HepG2 (cell line): ENCODE measurements around the gene EGR2. TPM values are rescaled to one million over a fixed set of nuclear protein-coding genes. Genes with fewer than 3 reads are reported as not detected.

ENCODE experiments used
- HDAC1 ChIP-seq: sonication (generic); formaldehyde crosslinking; IDR thresholded peaks from 2 replicates; pipeline ENCODE4 v1.5.1; 2020; ENCODE audit warnings: mild to moderate bottlenecking, missing genetic modification reagents
- KDM1A ChIP-seq: IDR thresholded peaks from 2 replicates; pipeline ENCODE4 v1.6.1; 2016; ENCODE audit warnings: missing compliant biosample characterization
- MAX ChIP-seq: IDR thresholded peaks from 2 replicates; pipeline ENCODE4 v1.6.1; 2012; ENCODE audit warnings: inconsistent platforms
- STAT6 ChIP-seq: sonication (generic); formaldehyde crosslinking; IDR thresholded peaks from 2 replicates; pipeline ENCODE4 v1.4.0; 2020; ENCODE audit warnings: missing genetic modification reagents, mild to moderate bottlenecking, borderline replicate concordance
- ZNF124 ChIP-seq: sonication (generic); formaldehyde crosslinking; IDR thresholded peaks from 2 replicates; pipeline ENCODE4 v1.4.0; 2020; ENCODE audit warnings: missing genetic modification reagents
- ZNF232 ChIP-seq: sonication (generic); formaldehyde crosslinking; IDR thresholded peaks from 2 replicates; pipeline ENCODE4 v1.4.0; 2020; ENCODE audit warnings: missing genetic modification reagents, borderline replicate concordance
- ZNF407 ChIP-seq: sonication (generic); formaldehyde crosslinking; IDR thresholded peaks from one replicate; pipeline ENCODE4 v1.5.1; 2020; ENCODE audit warnings: mild to moderate bottlenecking, missing genetic modification reagents; ENCODE audit errors: not compliant biosample characterization
- ZNF451 ChIP-seq: sonication (generic); formaldehyde crosslinking; IDR thresholded peaks from 2 replicates; pipeline ENCODE4 v1.5.0; 2020; ENCODE audit warnings: mild to moderate bottlenecking, missing genetic modification reagents
- polyA plus RNA-seq, 8 experiments: library from polyadenylated mRNA; depleted of rRNA in 3 of 8; stranded (reverse) in 7 of 8; unstranded in 1 of 8; fragments of >200 nt; fragmentation: Illumina TruSeq in 4 of 8; extraction: Trizol in 4 of 8; gene quantifications; 2 replicates each; pipeline versions ENCODE4 v1.2.1 to v1.2.3, GENCODE V29; 2011 to 2016; ENCODE audit warnings: low read depth in 4 of 8, missing spikeins in 1 of 8, mixed read lengths in 1 of 8; ENCODE audit not compliant: insufficient read depth in 1 of 8
- total RNA-seq, 5 experiments: library from RNA; depleted of rRNA; stranded (reverse); fragments of >200 nt; fragmentation: Illumina TruSeq; extraction: Trizol; gene quantifications; 2 replicates each; pipeline ENCODE4 v1.2.3, GENCODE V29; 2016; ENCODE audit warnings: low read depth in 1 of 5
- TF ChIP-seq, protein P1 (sequence below): sonication (generic); formaldehyde crosslinking; IDR thresholded peaks from 2 replicates; pipeline ENCODE4 v1.4.0; 2020; ENCODE audit warnings: mild to moderate bottlenecking, missing genetic modification reagents

Gene EGR2
- total and polyA plus RNA-seq, 2 of the 13 experiments (the other 11 are each of a cell fraction or from before 2014, with no cell fraction given), result 0.11 to 0.15 TPM

GRCh38 chr10:62816331-62817120, at the start of gene EGR2 (continued):
- TF ChIP-seq STAT6 (CRISPR knock-in tag) (no peak), ZNF124 (CRISPR knock-in tag) (no peak), KDM1A (CRISPR knock-in tag) (no peak), ZNF232 (CRISPR knock-in tag) (no peak), ZNF451 (CRISPR knock-in tag) (no peak), HDAC1 (CRISPR knock-in tag) (peak; percentile 59), ZNF407 (CRISPR knock-in tag) (no peak), MAX (peak; percentile 27; the same call in 1 of the 2 replicates)
- TF ChIP-seq, protein P1, sequence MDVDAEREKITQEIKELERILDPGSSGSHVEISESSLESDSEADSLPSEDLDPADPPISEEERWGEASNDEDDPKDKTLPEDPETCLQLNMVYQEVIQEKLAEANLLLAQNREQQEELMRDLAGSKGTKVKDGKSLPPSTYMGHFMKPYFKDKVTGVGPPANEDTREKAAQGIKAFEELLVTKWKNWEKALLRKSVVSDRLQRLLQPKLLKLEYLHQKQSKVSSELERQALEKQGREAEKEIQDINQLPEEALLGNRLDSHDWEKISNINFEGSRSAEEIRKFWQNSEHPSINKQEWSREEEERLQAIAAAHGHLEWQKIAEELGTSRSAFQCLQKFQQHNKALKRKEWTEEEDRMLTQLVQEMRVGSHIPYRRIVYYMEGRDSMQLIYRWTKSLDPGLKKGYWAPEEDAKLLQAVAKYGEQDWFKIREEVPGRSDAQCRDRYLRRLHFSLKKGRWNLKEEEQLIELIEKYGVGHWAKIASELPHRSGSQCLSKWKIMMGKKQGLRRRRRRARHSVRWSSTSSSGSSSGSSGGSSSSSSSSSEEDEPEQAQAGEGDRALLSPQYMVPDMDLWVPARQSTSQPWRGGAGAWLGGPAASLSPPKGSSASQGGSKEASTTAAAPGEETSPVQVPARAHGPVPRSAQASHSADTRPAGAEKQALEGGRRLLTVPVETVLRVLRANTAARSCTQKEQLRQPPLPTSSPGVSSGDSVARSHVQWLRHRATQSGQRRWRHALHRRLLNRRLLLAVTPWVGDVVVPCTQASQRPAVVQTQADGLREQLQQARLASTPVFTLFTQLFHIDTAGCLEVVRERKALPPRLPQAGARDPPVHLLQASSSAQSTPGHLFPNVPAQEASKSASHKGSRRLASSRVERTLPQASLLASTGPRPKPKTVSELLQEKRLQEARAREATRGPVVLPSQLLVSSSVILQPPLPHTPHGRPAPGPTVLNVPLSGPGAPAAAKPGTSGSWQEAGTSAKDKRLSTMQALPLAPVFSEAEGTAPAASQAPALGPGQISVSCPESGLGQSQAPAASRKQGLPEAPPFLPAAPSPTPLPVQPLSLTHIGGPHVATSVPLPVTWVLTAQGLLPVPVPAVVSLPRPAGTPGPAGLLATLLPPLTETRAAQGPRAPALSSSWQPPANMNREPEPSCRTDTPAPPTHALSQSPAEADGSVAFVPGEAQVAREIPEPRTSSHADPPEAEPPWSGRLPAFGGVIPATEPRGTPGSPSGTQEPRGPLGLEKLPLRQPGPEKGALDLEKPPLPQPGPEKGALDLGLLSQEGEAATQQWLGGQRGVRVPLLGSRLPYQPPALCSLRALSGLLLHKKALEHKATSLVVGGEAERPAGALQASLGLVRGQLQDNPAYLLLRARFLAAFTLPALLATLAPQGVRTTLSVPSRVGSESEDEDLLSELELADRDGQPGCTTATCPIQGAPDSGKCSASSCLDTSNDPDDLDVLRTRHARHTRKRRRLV (CRISPR knock-in tag), result 0 out of 2 replicates have a peak, but pooled peaks have one; percentile 26
